GM12891 (cell line): Measurements from ENCODE around the gene GSTCD.

Experiments
- DNase-seq: peaks from one replicate; pipeline ENCODE4 v3.0.0; 2011; ENCODE audit warnings: low spot score; ENCODE audit not compliant: insufficient read length
- FAIRE-seq: peaks from 2 replicates; lab custom pipeline; 2011; peaks lifted over from hg19 to GRCh38; lab: Jason Lieb, UNC
- PAX5 ChIP-seq: IDR thresholded peaks from 2 replicates; pipeline ENCODE4 v1.6.1; 2011; ENCODE audit warnings: low read length, moderate library complexity, mild to moderate bottlenecking; ENCODE audit not compliant: insufficient read depth, severe bottlenecking
- POLR2A ChIP-seq: IDR thresholded peaks from 2 replicates; pipeline ENCODE4 v1.6.1; 2011; ENCODE audit warnings: low read depth, low read length, control low read depth
- POLR2AphosphoS5 ChIP-seq: IDR thresholded peaks from 2 replicates; pipeline ENCODE4 v1.6.1; 2011; ENCODE audit warnings: low read depth, low read length, control low read depth
- POU2F2 ChIP-seq: IDR thresholded peaks from 2 replicates; pipeline ENCODE4 v1.6.1; 2011; ENCODE audit warnings: low read depth, mild to moderate bottlenecking, control low read depth, low read length, moderate library complexity
- SPI1 ChIP-seq: IDR thresholded peaks from 2 replicates; pipeline ENCODE4 v1.6.1; 2011; ENCODE audit warnings: low read depth, low read length, control low read depth
- TAF1 ChIP-seq: IDR thresholded peaks from 2 replicates; pipeline ENCODE4 v1.6.1; 2011; ENCODE audit warnings: low read depth, low read length, control low read depth

The GSTCD gene

DNA sequence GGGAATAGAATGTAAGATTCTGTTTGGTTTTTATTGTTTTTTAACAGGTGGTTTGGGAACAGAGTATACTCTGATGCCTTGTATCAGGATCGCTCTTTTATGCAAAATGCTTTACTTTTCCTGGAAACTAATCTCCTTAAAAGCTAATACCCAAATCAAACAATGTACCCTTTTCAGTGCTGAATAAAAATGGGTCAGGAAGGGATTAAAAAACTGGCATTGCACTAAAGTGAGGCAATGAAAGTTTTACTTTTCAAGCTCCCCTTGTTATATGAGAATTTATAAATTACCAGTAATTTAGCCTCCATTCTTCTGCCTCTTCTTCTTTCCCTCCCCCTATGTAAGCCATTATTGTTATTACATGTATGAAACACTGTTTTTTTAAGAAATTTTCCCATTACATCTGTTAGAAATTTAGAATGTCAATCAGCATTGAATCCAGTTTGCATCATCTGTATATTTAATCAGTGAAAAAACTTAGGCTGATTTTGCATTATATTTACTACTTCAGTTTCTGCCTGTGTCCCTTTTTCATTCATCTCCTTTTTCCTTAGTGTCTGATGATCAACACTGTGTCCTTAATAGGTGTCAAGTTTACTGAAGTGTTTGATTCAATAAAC lies 97.0 kb downstream of the GSTCD start:
- TF ChIP-seq POU2F2 (no peak), POLR2A (no peak), TAF1 (no peak), PAX5 (no peak), SPI1 (no peak), POLR2AphosphoS5 (no peak)
- no peak for DNase-seq
- no peak for FAIRE-seq

DNA sequence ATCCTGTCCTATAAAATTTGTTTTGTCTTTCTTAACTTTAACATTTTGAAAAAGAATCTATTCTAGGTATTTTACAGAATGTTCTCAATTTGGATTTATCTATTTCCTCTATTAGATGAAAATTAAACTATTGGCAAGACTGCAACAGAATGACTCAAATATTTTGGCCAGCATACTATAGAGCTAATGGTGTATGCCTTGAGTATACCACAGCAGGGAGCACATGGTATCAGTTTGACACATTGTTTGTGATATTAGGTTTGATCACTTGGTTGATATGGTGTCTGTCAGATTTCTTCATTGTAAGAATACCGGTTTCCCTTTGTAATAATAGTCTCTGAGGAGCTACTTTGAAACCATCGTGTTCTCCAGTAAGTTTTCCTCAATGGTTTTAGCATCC lies 98.9 kb downstream of the GSTCD start:
- no peak for FAIRE-seq

DNA sequence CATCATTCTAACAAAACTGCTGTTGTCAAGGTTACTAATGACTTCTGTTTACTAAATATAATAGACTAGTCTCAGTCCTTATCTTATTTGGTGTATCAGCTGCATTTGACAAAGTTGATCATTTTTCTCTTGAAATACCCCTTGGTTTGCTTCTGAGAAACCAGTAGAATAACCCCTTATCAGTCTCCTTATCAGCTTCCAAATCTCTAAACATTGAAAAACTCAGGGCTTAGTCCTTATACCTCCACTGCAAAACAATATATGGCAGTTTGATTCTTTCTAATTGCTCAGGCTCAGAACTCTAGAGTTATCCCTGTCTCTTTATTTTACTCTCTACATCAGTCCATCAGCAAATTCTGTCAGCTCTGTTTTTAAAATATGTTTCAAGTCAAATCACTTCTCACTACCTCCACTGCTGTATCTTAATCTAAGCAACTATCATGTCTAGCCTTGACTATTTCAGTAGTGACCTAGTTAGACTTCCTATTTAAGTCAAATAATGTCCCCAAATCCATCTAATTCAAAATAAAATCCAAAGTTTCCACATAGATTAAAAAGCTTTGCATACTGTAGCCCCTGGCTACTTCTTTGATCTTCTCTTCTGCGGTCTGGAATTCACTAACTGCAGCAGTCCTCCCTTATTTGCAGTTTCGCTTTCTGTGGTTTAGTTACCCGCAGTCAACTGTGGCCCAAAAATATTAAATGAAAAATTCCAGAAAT lies 99.6 kb downstream of the GSTCD start:
- TF ChIP-seq TAF1 = no peak
- no peak for TF ChIP-seq PAX5
- DNase-seq (no peak), FAIRE-seq (no peak)

More for the DNA sequence above, 98.9 kb downstream of the GSTCD start:
- TF ChIP-seq POLR2AphosphoS5 (no peak), SPI1 (no peak), TAF1 (no peak), POU2F2 (no peak), PAX5 (no peak), POLR2A (no peak)
- DNase-seq = no peak

DNA sequence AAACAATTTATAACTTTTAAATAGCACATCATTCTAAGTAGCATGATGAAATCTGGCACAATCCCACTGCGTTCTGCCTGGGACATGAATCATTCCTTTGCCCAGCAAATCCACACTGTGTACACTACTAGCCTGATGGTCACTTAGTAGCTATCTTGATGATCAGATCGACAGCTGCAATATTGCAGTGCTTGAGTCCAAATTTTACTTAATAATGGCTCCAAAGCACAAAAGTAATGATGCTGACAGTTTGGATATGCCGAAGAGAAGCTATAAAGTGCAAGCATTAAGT lies 100.1 kb downstream of the GSTCD start:
- DNase-seq (no peak), FAIRE-seq (peak; percentile 41)
- TF ChIP-seq POLR2A = no peak
- TF ChIP-seq POLR2AphosphoS5 = no peak
- no peak for TF ChIP-seq PAX5
- TF ChIP-seq POU2F2 = no peak
- TF ChIP-seq SPI1 = no peak
- no peak for TF ChIP-seq TAF1

DNA sequence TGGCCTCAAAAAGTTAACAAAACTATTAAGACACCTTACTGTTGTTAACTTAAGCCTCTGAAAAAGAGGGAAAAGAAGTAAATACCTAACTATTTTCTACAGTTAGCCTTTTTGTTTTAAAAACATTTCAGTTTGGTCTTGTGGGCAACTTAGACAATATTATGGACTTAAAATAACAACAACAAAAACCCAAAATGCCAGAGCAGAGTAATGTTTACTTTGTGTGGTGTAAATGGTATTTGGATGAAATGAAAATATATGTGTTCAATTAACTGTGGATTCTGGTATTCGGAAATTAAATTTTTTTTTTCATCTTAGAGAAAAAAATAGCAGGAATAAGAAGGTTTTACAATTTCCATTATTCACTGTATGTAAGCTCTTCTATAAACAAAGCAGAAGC lies 107.1 kb downstream of the GSTCD start:
- no peak for FAIRE-seq
- no peak for DNase-seq
- TF ChIP-seq POLR2A = no peak
- TF ChIP-seq PAX5 = no peak
- TF ChIP-seq POLR2AphosphoS5 = no peak
- TF ChIP-seq TAF1 = no peak
- no peak for TF ChIP-seq POU2F2
- TF ChIP-seq SPI1 = no peak

DNA sequence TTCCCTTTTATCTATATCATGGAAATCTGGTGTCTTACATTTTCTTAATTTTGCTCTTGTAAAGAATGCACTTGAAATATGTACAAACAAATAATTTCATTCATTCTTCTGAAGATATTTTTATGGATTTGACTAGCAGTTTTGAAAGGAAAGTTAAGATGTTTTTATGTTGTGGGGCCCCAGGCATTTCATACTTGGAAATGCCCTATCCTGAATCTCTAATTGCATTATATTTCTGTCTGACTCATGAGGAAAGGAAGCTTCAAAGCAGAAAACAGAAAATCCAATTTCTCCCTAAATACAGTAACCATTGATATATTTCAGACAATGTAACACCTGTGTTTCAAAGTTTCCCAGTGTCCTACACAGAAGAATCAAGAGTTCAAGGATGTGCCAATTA lies 113.5 kb downstream of the GSTCD start:
- no peak for FAIRE-seq
- DNase-seq = no peak
- TF ChIP-seq TAF1 (no peak), POLR2AphosphoS5 (no peak)

DNA sequence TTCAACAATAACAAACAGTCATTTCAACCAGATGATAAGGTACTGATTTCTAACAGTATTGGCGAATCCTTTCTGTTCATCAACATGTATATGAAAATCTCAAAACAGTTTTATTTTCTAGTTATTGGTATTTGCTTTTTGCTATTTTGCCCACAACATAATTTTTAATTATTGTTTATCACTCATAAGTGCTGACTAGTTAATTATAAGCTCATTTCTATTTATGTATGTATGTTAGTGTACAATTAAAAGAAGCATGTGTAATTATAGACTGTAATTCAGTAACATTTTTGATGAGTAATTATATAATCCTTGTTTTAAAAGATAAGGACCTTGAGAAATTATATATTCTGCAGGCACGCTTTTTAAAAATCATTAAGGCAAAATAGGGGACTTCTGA lies 119.5 kb downstream of the GSTCD start:
- no peak for FAIRE-seq
- no peak for DNase-seq
- TF ChIP-seq PAX5 = no peak
- TF ChIP-seq SPI1 = no peak
- TF ChIP-seq POLR2AphosphoS5 = no peak

DNA sequence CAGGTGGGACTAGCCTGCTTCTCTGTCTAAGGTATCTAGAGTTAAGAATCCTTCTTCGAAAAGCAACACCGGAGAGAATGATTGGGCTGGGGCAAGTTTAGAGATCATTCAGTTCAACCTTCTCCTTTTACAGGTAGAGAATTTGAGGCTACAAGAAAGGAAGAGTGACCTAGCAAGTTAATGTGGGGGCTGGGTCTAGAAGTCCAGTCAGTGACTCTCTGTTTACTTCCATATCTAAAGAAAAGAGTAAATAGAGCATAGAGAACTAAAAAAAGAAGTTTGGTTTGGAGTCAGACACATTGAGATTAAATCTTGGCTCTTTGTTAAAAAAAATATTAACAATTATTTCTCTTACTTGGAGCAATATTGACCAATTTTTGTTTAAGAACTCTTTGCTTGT lies 122.6 kb downstream of the GSTCD start:
- no peak for FAIRE-seq
- DNase-seq = no peak
- TF ChIP-seq PAX5 = no peak
- no peak for TF ChIP-seq SPI1
- TF ChIP-seq POLR2A = no peak
- TF ChIP-seq TAF1 = no peak
- TF ChIP-seq POLR2AphosphoS5 = no peak
- no peak for TF ChIP-seq POU2F2

DNA sequence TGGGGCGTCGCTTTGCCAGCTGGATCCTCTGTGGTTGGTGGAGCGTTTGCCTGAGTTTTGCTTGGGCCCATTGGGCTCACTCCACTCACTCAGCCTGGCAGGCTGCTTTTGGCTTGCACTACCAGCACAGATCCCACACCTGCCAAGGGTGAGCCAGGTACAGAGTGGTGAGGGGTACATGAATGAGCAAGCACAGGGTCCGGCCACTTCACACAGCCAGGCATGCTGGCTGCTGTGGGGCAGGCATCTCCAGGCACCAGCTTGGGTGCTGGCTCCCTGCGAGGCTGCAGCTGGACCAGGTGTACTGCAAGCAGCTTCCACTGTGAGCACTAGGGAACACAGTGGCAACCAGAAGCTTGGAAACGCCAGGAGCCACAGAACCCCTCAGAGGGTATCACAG lies 126.6 kb downstream of the GSTCD start:
- FAIRE-seq (no peak), DNase-seq (no peak)
- TF ChIP-seq POU2F2 = no peak

DNA sequence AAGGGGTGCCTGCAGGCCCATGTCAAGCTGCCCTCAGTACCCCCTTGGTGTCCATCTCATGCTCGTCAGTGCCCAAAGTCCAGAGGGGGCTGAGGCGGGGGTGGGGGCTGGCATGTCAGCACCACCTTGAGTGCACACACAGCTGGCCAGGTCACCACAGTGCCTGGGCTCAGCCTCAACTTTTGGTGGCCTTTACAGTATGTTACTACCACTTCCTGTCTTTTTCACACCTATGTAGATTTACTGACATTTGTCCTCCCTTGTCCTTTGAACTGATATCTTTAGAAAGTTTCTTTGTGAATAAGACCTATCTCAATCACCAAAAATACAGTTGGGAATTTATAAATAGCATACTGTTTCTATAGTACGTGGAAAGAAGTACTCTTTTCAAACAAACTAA lies 128.0 kb downstream of the GSTCD start:
- FAIRE-seq (no peak), DNase-seq (no peak)
- TF ChIP-seq TAF1 = no peak

DNA sequence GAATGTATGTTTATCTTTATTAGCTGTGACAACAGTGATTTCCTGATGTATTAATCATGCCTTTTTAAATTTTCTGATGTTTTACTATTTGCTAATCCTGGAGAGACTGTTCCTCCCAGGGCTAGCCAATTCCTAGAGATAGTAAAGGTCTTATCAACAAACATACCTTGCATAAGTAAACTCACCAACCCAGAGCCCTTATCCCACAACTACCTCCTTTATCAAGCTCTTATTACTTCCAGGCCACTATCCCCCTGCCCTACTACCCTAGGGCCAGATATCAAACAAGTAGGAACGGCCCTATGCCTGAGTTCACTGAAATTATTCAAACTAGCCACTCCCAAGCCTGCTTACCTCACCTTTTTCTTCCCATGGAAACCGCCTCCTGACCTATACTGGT lies 128.5 kb downstream of the GSTCD start:
- TF ChIP-seq SPI1 = no peak
- no peak for TF ChIP-seq PAX5
- no peak for TF ChIP-seq POLR2AphosphoS5
- no peak for TF ChIP-seq POU2F2
- TF ChIP-seq POLR2A = no peak
- TF ChIP-seq TAF1 = no peak
- no peak for DNase-seq
- no peak for FAIRE-seq

DNA sequence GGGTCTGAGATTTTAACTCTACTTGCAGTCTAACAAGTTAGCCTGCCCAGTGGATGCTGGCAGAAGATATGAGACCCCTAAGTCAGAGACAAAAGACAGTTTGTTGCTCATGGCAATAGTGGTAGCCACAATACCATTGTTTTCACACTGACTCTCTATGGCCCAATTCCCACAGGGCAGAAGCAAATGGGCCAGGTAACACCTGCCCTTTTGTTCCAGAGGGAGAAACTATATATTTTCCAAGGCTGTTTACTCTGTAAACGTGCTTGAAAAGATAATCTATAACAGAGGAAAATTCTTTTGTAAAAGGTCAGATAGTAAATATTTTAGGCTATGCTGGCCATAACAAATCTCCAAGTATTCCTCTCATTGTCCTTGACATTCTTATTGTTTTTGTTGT lies 129.5 kb downstream of the GSTCD start:
- DNase-seq (no peak), FAIRE-seq (no peak)
- no peak for TF ChIP-seq TAF1
- TF ChIP-seq SPI1 = no peak
- no peak for TF ChIP-seq PAX5
- no peak for TF ChIP-seq POLR2AphosphoS5
- TF ChIP-seq POU2F2 = no peak
- no peak for TF ChIP-seq POLR2A
